OCI-LY3 (cell line): ENCODE results near the gene SETBP1.

Experiments used
- H2AFZ ChIP-seq: fragments of 200-600, 300-600 bp; shearing (Covaris generic); 2 replicates; pipeline ENCODE4 v1.6.0; 2014; ENCODE audit warnings: antibody characterized with exemption, low read depth, low read length
- H3K27ac ChIP-seq: fragments of 200-600, 300-600 bp; sonication (generic); 2 replicates; pipeline ENCODE4 v1.5.1; 2014; ENCODE audit warnings: mild to moderate bottlenecking, low read length, moderate library complexity, mixed read lengths
- H3K27me3 ChIP-seq: fragments of 200-600, 300-600 bp; sonication (generic); 2 replicates; pipeline ENCODE4 v1.6.1; 2014; ENCODE audit warnings: low read depth, low read length, mixed read lengths
- H3K36me3 ChIP-seq: fragments of 200-600, 300-600 bp; sonication (generic); replicated peaks from 2 replicates; pipeline ENCODE3; 2014; ENCODE audit warnings: low read depth, low read length, mixed read lengths
- H3K4me1 ChIP-seq: fragments of 300-600, 200-600 bp; sonication (generic); 2 replicates; pipeline ENCODE4 v1.6.1; 2014; ENCODE audit warnings: low read length, mixed read lengths
- H3K4me2 ChIP-seq: fragments of 200-600, 300-600 bp; sonication (generic); 2 replicates; pipeline ENCODE4 v1.6.1; 2014; ENCODE audit warnings: low read length, mixed read lengths
- H3K4me3 ChIP-seq: fragments of 300-600, 200-600 bp; sonication (generic); 2 replicates; pipeline ENCODE4 v1.5.1; 2014; ENCODE audit warnings: antibody characterized with exemption, mild to moderate bottlenecking, low read length, moderate library complexity
- H3K79me2 ChIP-seq: fragments of 300-600, 200-600 bp; shearing (Covaris generic); 2 replicates; pipeline ENCODE4 v1.6.1; 2014; ENCODE audit warnings: mild to moderate bottlenecking, low read length, mixed read lengths
- H3K9ac ChIP-seq: fragments of 300-600, 200-600 bp; shearing (Covaris generic); 2 replicates; pipeline ENCODE4 v1.6.0; 2014; ENCODE audit warnings: mild to moderate bottlenecking, low read length, moderate library complexity
- H3K9me3 ChIP-seq: fragments of 200-600, 300-600 bp; shearing (Covaris generic); 2 replicates; pipeline ENCODE4 v1.6.1; 2014; ENCODE audit warnings: low read length, mixed read lengths; ENCODE audit not compliant: insufficient read depth
- H4K20me1 ChIP-seq: fragments of 200-600, 300-600 bp; sonication (generic); 2 replicates; pipeline ENCODE4 v1.6.1; 2016; ENCODE audit warnings: low read length, mixed read lengths; ENCODE audit not compliant: insufficient read depth
- CTCF ChIP-seq: fragments of 200-600, 300-600 bp; sonication (generic); IDR thresholded peaks from 2 replicates; pipeline ENCODE4 v1.5.1; 2014; ENCODE audit warnings: antibody characterized with exemption, low read length, low read depth
- EZH2phosphoT487 ChIP-seq: fragments of 200-600 bp; shearing (Covaris generic); IDR thresholded peaks from 2 replicates; pipeline ENCODE4 v1.6.1; 2018; ENCODE audit warnings: antibody characterized with exemption, mixed run types, low read depth

Gene SETBP1

DNA sequence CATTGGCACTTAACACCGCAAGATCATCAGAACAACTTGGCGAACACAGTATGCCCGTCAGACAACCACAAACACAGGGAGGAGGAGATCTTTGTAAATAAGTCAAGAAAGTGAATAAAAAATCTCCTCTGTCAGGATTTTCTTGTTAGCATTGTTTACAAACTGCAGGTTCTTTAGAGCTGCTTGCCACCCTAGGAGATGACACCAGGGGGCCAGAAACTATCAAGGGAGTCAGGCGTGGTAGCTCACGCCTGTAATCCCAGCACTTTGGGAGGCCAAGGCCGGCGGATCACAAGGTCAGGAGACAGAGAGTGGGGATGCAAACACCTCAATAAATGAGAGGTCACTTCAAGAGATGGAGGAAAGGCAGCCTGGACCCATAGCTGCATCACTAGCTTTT is 428.1 kb downstream of the SETBP1 start:
- Histone ChIP-seq H3K36me3 (peaks cover 14% of the 10 kb centered on the region), H2AFZ (no peak overlapping the region), H3K9ac (no peak overlapping the region), H3K79me2 (no peaks in the 10 kb centered on the region), H3K9me3 (peaks cover 11% of the 10 kb centered on the region; the same call in 1 of the 2 replicates), H3K4me3 (no peak overlapping the region), H3K4me2 (no peak overlapping the region), H3K4me1 (peaks cover 43% of the 10 kb centered on the region), H4K20me1 (no peaks in the 10 kb centered on the region), H3K27ac (no peak overlapping the region), H3K27me3 (no peaks in the 10 kb centered on the region)
- TF ChIP-seq EZH2phosphoT487 (no peak), CTCF (no peak)

DNA sequence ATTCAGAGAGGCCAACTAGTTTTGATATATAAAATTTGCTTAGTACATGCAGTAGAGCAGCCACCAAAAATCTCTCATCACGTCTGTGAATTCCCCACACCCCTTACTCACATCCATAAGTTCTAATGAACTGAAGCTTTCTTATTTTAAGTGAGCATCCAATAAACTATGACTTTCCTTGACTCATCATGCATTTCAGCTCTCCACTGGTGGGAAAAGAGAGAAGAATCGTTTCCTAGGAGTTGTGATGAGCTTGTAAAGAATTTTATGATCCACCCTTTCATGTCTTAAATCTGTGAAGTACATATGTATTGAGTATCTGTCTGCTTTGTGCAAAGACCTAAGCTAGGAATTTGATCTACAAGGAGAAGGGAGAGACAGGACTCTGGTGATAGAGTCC is 428.6 kb downstream of the SETBP1 start:
- H3K27me3 ChIP-seq, result no peaks in the 10 kb centered on the region
- no peaks in the 10 kb centered on the region for H3K79me2 ChIP-seq
- peaks cover 38% of the 10 kb centered on the region for H3K4me1 ChIP-seq
- H3K27ac ChIP-seq, result no peak overlapping the region
- no peaks in the 10 kb centered on the region for H4K20me1 ChIP-seq
- H3K9me3 ChIP-seq, result peaks cover 11% of the 10 kb centered on the region; the same call in 1 of the 2 replicates
- no peak overlapping the region for H2AFZ ChIP-seq
- peaks cover 14% of the 10 kb centered on the region for H3K36me3 ChIP-seq
- TF ChIP-seq EZH2phosphoT487, result no peak
- no peak for TF ChIP-seq CTCF
- no peak overlapping the region for H3K4me3 ChIP-seq
- no peak overlapping the region for H3K4me2 ChIP-seq
- H3K9ac ChIP-seq, result no peak overlapping the region

DNA sequence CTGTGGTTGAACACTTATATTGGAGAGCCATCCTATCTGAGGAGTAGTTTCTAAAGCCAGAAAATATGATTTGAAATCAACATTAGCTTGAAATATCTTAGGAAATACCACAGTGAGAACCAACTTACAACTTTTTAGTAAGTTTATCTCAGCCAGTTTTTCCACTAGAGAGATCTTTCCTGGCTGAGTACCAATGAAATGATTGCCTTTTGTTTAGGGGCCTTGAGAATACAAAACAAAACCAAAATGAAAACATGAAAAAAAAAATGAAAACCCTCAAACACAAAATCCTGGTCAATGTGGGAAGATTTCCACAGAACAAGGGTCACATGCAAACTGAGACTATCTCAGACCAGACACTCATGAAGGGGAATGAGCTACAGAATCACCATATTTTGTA is 429.0 kb downstream of the SETBP1 start:
- Histone ChIP-seq H3K27me3 (no peaks in the 10 kb centered on the region), H3K4me2 (no peak overlapping the region), H3K4me3 (no peak overlapping the region), H3K36me3 (peaks cover 14% of the 10 kb centered on the region), H3K9ac (no peak overlapping the region), H3K4me1 (peaks cover 34% of the 10 kb centered on the region), H3K9me3 (peaks cover 11% of the 10 kb centered on the region; the same call in 1 of the 2 replicates), H3K27ac (no peak overlapping the region), H4K20me1 (no peaks in the 10 kb centered on the region), H2AFZ (no peak overlapping the region), H3K79me2 (no peaks in the 10 kb centered on the region)
- TF ChIP-seq EZH2phosphoT487 (no peak), CTCF (no peak)

GRCh38 chr18:45110577-45111501 is 430.2 kb downstream of the SETBP1 start:
- no peaks in the 10 kb centered on the region for H3K79me2 ChIP-seq
- no peaks in the 10 kb centered on the region for H3K27me3 ChIP-seq
- no peak overlapping the region for H3K4me2 ChIP-seq
- no peak for TF ChIP-seq CTCF
- no peak for TF ChIP-seq EZH2phosphoT487
- peaks cover 11% of the 10 kb centered on the region; the same call in 1 of the 2 replicates for H3K9me3 ChIP-seq
- H3K4me1 ChIP-seq, result peaks cover 22% of the 10 kb centered on the region
- H4K20me1 ChIP-seq, result no peaks in the 10 kb centered on the region
- H3K36me3 ChIP-seq, result peaks cover 14% of the 10 kb centered on the region
- H2AFZ ChIP-seq, result no peak overlapping the region
- H3K9ac ChIP-seq, result no peak overlapping the region
- no peak overlapping the region for H3K4me3 ChIP-seq
- no peak overlapping the region for H3K27ac ChIP-seq
